ENCODE data around the gene GRM7. TPM values are rescaled to one million over a fixed set of nuclear protein-coding genes. Genes with fewer than 3 reads are reported as not detected.

Gene GRM7
- total and polyA plus RNA-seq, 8 donors = 0.05 to 2.2 TPM; not detected in 6

DNA sequence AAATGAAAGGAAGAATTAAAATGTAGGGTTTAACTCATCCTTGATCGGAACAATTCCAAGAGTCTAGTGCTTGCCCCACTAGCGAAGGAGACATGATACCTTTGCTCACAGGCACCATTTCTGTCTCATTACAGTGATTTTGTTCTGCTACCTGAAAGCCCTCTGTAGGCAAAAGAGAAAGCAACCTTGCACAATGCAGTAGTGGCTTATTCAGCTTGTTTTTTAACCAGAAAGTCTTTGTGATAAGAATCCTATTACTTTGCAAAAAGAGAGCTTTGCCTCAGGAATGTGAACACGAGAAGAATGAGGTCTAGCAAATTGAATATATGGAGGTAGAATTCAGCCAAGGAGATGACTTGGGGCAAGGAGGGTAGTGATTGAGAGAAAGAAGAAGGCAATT is 684.4 kb downstream of the GRM7 start:
- intact Hi-C loops (cut with DNase I; ENCODE audit: low total_unique reads) = loop anchor here (10.0 kb wide), 1 partner anchor 261 kb away; no protein-coding TSS in a partner anchor
- H3K27me3 ChIP-seq = no peaks in the 10 kb centered on the region
- DNase-seq = no peak
- no peak for TF ChIP-seq POLR2AphosphoS5 (IDR thresholded peaks at IDR 0.05)
- TF ChIP-seq EP300 (IDR thresholded peaks at IDR 0.05) = no peak
- no peak for TF ChIP-seq CTCF (IDR thresholded peaks at IDR 0.05)
- TF ChIP-seq POLR2A (IDR thresholded peaks at IDR 0.05) = no peak
- H3K4me1 ChIP-seq = no peaks in the 10 kb centered on the region
- H3K9me3 ChIP-seq = no peaks in the 10 kb centered on the region
- H3K4me3 ChIP-seq = no peak overlapping the region
- no peaks in the 10 kb centered on the region for H3K36me3 ChIP-seq
- no peak overlapping the region for H3K27ac ChIP-seq
- WGBS, 5 donors = 86 to 95% (median 90%) methylated on average over 3 of the region's 3 CpGs

- TF ChIP-seq CTCF (IDR thresholded peaks at IDR 0.05) = peak in 3 of 7 experiments; percentile 13 to 44 (median 42)
- TF ChIP-seq POLR2A (IDR thresholded peaks at IDR 0.05) = no peak
- TF ChIP-seq EP300 (IDR thresholded peaks at IDR 0.05) = no peak
- Histone ChIP-seq H3K4me1 (no peaks in the 10 kb centered on the region), H3K9me3 (no peaks in the 10 kb centered on the region), H3K36me3 (no peaks in the 10 kb centered on the region), H3K27ac (no peak overlapping the region), H3K27me3 (no peaks in the 10 kb centered on the region), H3K4me3 (no peak overlapping the region)
- 30 to 55% (median 39%) methylated on average over 4 of the region's 4 CpGs for WGBS, 5 donors
- intact Hi-C loops (cut with DNase I; ENCODE audit: low total_unique reads) = loop anchor here (10.0 kb wide), 1 partner anchor 261 kb away; no protein-coding TSS in a partner anchor
- DNase-seq = peak; percentile 31 to 58
Observed at GRCh38 chr3:7546253-7546652, 685.3 kb downstream of the GRM7 start.

DNA sequence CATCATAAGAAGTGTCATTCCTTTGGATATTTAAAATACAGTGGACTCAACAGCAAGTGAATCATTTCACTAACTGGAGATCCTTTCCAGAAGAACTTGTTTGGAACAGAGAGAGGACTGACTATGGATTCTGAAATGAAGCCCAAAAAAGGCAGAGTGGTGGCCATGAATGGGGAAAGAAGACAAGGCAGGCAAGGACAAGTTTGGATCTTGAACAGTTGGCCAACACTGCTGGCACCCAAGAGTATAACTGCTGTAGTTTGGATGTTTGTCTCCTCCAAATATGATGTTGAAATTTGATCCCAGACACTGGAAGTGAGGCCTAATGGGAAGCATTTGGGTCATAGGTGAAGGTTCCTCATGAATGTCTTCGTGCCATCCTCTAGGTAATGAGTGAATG is 686.9 kb downstream of the GRM7 start:
- H3K27ac ChIP-seq = no peak overlapping the region
- H3K27me3 ChIP-seq = no peaks in the 10 kb centered on the region
- H3K9me3 ChIP-seq = peaks cover 6 to 13% (median 12%) of the 10 kb centered on the region in 4 donors
- intact Hi-C loops (cut with DNase I; ENCODE audit: low total_unique reads) = loop anchor here (10.0 kb wide), 1 partner anchor 263 kb away; no protein-coding TSS in a partner anchor
- H3K4me1 ChIP-seq = no peaks in the 10 kb centered on the region
- TF ChIP-seq EP300 (IDR thresholded peaks at IDR 0.05) (no peak), CTCF (IDR thresholded peaks at IDR 0.05) (no peak), POLR2A (IDR thresholded peaks at IDR 0.05) (no peak), POLR2AphosphoS5 (IDR thresholded peaks at IDR 0.05) (no peak)
- no peak overlapping the region for H3K4me3 ChIP-seq
- WGBS, 5 donors = 74 to 92% (median 82%) methylated on average over 1 of the region's 1 CpG
- no peak for DNase-seq
- H3K36me3 ChIP-seq = no peaks in the 10 kb centered on the region

GRCh38 chr3:7562892-7563291 is 702.0 kb downstream of the GRM7 start:
- Histone ChIP-seq H3K36me3 (no peaks in the 10 kb centered on the region), H3K9me3 (no peaks in the 10 kb centered on the region), H3K27ac (no peak overlapping the region), H3K4me1 (no peaks in the 10 kb centered on the region), H3K27me3 (no peaks in the 10 kb centered on the region), H3K4me3 (no peak overlapping the region)
- TF ChIP-seq CTCF (IDR thresholded peaks at IDR 0.05) (no peak), EP300 (IDR thresholded peaks at IDR 0.05) (no peak), POLR2AphosphoS5 (IDR thresholded peaks at IDR 0.05) (no peak), POLR2A (IDR thresholded peaks at IDR 0.05) (no peak)
- no peak for DNase-seq
- intact Hi-C loops (cut with DNase I; ENCODE audit: low total_unique reads) = no loop called here
- WGBS, 5 donors = 50 to 100% (median 92%) methylated on average over 1 of the region's 1 CpG
